WTC11 (cell line): ENCODE data around the gene RGS13. TPM values are rescaled to one million over a fixed set of nuclear protein-coding genes. Genes with fewer than 3 reads are reported as not detected.

ENCODE experiments used
- ATAC-seq: fragments of 200-7000 bp; cut with Tn5 transposase; 2 replicates; pipeline ENCODE4 v1.10.0; 2021; ENCODE audit warnings: mild to moderate bottlenecking, moderate library complexity
- CTCF ChIA-PET: fragments of 300-600 bp; sonication (Branson Sonifier 250); formaldehyde crosslinking; loops from one replicate; lab custom pipeline; 2021; ENCODE audit warnings: antibody characterized with exemption; lab: Charles Lee
- POLR2A ChIA-PET: fragments of 350-600 bp; sonication (Branson Sonifier 250); formaldehyde crosslinking; loops from one replicate; lab custom pipeline; 2021; ENCODE audit warnings: antibody characterized with exemption; lab: Charles Lee
- DNase-seq: peaks from one replicate; pipeline ENCODE4 v3.0.0; 2021; ENCODE audit warnings: low spot score
- H3K27ac Mint-ChIP-seq: 2 replicates; pipeline ENCODE4 v1.8.0; 2021; ENCODE audit warnings: mixed read lengths
- H3K27me3 Mint-ChIP-seq: 2 replicates; pipeline ENCODE4 v1.8.0; 2021; ENCODE audit warnings: low read depth, mild to moderate bottlenecking, moderate library complexity, mixed read lengths
- H3K36me3 Mint-ChIP-seq: 2 replicates; pipeline ENCODE4 v1.8.0; 2021; ENCODE audit warnings: mixed read lengths
- H3K4me1 Mint-ChIP-seq: 2 replicates; pipeline ENCODE4 v1.8.0; 2022; ENCODE audit warnings: mixed read lengths
- H3K4me3 Mint-ChIP-seq: 2 replicates; pipeline ENCODE4 v1.8.0; 2021; ENCODE audit warnings: mild to moderate bottlenecking, moderate library complexity, mixed read lengths
- H3K9me3 Mint-ChIP-seq: 2 replicates; pipeline ENCODE4 v1.8.0; 2021; ENCODE audit warnings: mixed read lengths
- FOXP1 ChIP-seq: sonication (generic); formaldehyde crosslinking; IDR thresholded peaks from 2 replicates; pipeline ENCODE4 v1.8.0; 2022; ENCODE audit warnings: missing genetic modification reagents, mild to moderate bottlenecking, moderate library complexity, borderline replicate concordance
- GABPB1 ChIP-seq: sonication (generic); formaldehyde crosslinking; IDR thresholded peaks from 2 replicates; pipeline ENCODE4 v1.8.1; 2023; ENCODE audit warnings: mild to moderate bottlenecking, missing genetic modification reagents
- HMGA2 ChIP-seq: fragments of 250-450 bp; sonication (Bioruptor Pico); IDR thresholded peaks from 2 replicates; pipeline ENCODE4 v1.4.0; 2021; ENCODE audit warnings: mild to moderate bottlenecking, moderate library complexity
- JUN ChIP-seq: sonication (generic); formaldehyde crosslinking; IDR thresholded peaks from 2 replicates; pipeline ENCODE4 v1.8.0; 2023; ENCODE audit warnings: mild to moderate bottlenecking, missing genetic modification reagents
- RELA ChIP-seq: sonication (generic); formaldehyde crosslinking; IDR thresholded peaks from 2 replicates; pipeline ENCODE4 v1.8.1; 2022; ENCODE audit warnings: missing genetic modification reagents, mild to moderate bottlenecking, borderline replicate concordance
- ZNF121 ChIP-seq: sonication (generic); formaldehyde crosslinking; IDR thresholded peaks from 2 replicates; pipeline ENCODE4 v1.8.0; 2023; ENCODE audit warnings: missing genetic modification reagents
- ZNF219 ChIP-seq: sonication (generic); formaldehyde crosslinking; IDR thresholded peaks from 2 replicates; pipeline ENCODE4 v1.8.0; 2023; ENCODE audit warnings: missing genetic modification reagents, mild to moderate bottlenecking, borderline replicate concordance
- total RNA-seq: library from RNA; stranded (reverse); gene quantifications from 3 replicates; pipeline ENCODE4 v1.2.3, GENCODE V29; 2021
- TF ChIP-seq, protein P1 (sequence below): sonication (generic); formaldehyde crosslinking; IDR thresholded peaks from 2 replicates; pipeline ENCODE4 v1.8.0; 2022; ENCODE audit warnings: missing genetic modification reagents
- TF ChIP-seq, protein P2 (sequence below): sonication (generic); formaldehyde crosslinking; conservative IDR thresholded peaks from 2 replicates; pipeline ENCODE4 v1.8.1; 2022; ENCODE audit warnings: mild to moderate bottlenecking, missing genetic modification reagents
- TF ChIP-seq, protein P3 (sequence below): sonication (generic); formaldehyde crosslinking; IDR thresholded peaks from 2 replicates; pipeline ENCODE4 v1.8.0; 2022; ENCODE audit warnings: mild to moderate bottlenecking, missing genetic modification reagents
- TF ChIP-seq, protein P4 (sequence below): sonication (generic); formaldehyde crosslinking; IDR thresholded peaks from 2 replicates; pipeline ENCODE4 v1.8.1; 2022; ENCODE audit warnings: low read depth, missing genetic modification reagents, borderline replicate concordance
- TF ChIP-seq, protein P5 (sequence below): sonication (generic); formaldehyde crosslinking; IDR thresholded peaks from 2 replicates; pipeline ENCODE4 v1.8.0; 2023; ENCODE audit warnings: missing genetic modification reagents
- TF ChIP-seq, protein P6 (sequence below): sonication (generic); formaldehyde crosslinking; IDR thresholded peaks from 2 replicates; pipeline ENCODE4 v1.8.1; 2023; ENCODE audit warnings: mild to moderate bottlenecking, missing genetic modification reagents, borderline replicate concordance
- TF ChIP-seq, protein P7 (sequence below): sonication (generic); formaldehyde crosslinking; IDR thresholded peaks from 2 replicates; pipeline ENCODE4 v1.8.0; 2022; ENCODE audit warnings: mild to moderate bottlenecking, missing genetic modification reagents

Gene RGS13
- total RNA-seq, 1 experiment from 2014 or later: not detected

DNA sequence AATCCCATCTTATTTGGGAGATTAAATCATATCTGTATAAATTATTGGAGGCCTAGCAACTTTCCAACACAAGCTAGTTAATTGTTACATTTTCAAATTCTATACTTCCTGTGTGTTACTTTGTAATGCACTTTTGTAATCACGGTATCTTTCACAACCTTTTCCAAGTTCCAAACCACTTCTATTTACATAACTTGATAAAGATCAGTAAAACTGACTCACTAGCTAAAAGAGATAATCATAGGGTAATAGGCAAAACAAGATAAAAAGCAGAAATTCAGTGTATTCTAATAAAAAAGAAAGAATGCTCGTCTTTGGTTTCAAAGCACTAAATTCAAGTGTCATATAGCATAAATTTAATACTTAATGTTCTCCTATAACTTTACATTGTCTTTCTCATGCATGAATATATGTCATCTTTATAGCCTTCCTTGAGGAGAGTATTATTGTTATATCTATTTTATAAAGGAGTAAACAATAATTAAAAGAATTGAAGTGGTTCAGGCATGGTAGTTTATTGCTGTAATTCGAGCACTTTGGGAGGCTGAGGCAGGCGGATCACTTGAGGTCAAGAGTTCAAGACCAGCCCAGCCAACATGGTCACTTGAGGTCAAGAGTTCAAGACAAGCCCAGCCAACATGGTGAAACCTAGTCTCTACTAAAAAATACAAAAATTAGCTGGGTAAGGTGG lies 66.4 kb downstream of the RGS13 start:
- no peaks in the 10 kb centered on the region for H3K27me3 Mint-ChIP-seq
- ATAC-seq (no peak), DNase-seq (no peak)
- no peaks in the 10 kb centered on the region for H3K36me3 Mint-ChIP-seq
- H3K9me3 Mint-ChIP-seq: no peaks in the 10 kb centered on the region
- no peak overlapping the region for H3K4me3 Mint-ChIP-seq
- POLR2A ChIA-PET: no interaction called here
- H3K27ac Mint-ChIP-seq: no peak overlapping the region
- TF ChIP-seq, protein P1, sequence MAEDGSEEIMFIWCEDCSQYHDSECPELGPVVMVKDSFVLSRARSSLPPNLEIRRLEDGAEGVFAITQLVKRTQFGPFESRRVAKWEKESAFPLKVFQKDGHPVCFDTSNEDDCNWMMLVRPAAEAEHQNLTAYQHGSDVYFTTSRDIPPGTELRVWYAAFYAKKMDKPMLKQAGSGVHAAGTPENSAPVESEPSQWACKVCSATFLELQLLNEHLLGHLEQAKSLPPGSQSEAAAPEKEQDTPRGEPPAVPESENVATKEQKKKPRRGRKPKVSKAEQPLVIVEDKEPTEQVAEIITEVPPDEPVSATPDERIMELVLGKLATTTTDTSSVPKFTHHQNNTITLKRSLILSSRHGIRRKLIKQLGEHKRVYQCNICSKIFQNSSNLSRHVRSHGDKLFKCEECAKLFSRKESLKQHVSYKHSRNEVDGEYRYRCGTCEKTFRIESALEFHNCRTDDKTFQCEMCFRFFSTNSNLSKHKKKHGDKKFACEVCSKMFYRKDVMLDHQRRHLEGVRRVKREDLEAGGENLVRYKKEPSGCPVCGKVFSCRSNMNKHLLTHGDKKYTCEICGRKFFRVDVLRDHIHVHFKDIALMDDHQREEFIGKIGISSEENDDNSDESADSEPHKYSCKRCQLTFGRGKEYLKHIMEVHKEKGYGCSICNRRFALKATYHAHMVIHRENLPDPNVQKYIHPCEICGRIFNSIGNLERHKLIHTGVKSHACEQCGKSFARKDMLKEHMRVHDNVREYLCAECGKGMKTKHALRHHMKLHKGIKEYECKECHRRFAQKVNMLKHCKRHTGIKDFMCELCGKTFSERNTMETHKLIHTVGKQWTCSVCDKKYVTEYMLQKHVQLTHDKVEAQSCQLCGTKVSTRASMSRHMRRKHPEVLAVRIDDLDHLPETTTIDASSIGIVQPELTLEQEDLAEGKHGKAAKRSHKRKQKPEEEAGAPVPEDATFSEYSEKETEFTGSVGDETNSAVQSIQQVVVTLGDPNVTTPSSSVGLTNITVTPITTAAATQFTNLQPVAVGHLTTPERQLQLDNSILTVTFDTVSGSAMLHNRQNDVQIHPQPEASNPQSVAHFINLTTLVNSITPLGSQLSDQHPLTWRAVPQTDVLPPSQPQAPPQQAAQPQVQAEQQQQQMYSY (CRISPR knock-in tag): no peak
- TF ChIP-seq ZNF121 (CRISPR knock-in tag) (no peak), GABPB1 (peak; percentile 34; the same call in 1 of the 2 replicates), FOXP1 (CRISPR knock-in tag) (no peak), RELA (CRISPR knock-in tag) (no peak)
- TF ChIP-seq, protein P2, sequence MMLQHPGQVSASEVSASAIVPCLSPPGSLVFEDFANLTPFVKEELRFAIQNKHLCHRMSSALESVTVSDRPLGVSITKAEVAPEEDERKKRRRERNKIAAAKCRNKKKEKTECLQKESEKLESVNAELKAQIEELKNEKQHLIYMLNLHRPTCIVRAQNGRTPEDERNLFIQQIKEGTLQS (CRISPR knock-in tag): no peak
- H3K4me1 Mint-ChIP-seq: no peaks in the 10 kb centered on the region
- CTCF ChIA-PET: no interaction called here

DNA sequence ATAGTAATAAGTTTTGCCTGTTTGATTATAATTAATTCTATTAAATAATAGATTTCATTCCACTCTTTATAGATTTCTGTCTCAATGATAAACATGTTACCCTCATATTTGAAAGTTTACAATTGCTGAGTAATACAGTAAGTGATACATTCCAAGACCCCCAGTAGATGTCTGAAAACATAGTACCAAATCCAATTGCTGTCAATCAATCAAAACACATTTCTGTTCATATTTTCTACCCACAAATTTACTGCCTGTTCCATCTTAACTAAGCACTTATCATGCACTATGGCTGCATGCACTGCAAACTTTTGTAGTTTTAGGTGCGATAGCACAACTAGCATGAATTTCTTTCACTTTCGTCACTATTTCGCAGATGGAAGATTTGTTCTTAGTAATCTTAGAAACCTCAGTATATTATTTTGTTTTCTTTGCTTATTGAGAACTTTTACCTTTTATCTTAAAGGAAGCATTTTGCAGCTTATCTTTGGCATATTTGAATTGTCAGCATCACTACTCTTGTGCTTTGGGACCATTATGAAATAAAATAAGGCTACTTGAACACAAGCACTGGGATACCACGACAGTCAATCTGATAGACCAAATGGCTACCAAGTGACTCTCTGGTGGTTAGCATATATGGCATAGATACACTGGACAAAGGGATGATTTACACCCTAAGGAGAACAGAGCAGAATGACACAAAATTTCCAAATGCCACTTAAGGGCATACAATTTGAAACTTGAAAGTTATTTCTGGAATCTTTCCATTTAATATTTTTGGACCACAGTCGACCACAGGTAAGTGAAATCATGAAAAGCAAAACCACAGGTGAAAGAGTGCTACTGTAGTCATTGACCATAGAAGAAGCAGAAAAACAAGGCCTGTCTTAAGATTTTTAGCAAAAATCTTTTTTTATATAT lies 67.6 kb downstream of the RGS13 start:
- ATAC-seq (no peak), DNase-seq (no peak)
- ChIA-PET POLR2A (no interaction called here), CTCF (no interaction called here)
- H3K27ac Mint-ChIP-seq: no peak overlapping the region
- no peak for TF ChIP-seq JUN (CRISPR knock-in tag)
- TF ChIP-seq, protein P3, sequence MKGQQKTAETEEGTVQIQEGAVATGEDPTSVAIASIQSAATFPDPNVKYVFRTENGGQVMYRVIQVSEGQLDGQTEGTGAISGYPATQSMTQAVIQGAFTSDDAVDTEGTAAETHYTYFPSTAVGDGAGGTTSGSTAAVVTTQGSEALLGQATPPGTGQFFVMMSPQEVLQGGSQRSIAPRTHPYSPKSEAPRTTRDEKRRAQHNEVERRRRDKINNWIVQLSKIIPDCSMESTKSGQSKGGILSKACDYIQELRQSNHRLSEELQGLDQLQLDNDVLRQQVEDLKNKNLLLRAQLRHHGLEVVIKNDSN: no peak
- no peaks in the 10 kb centered on the region for H3K9me3 Mint-ChIP-seq
- no peak overlapping the region for H3K4me3 Mint-ChIP-seq
- H3K4me1 Mint-ChIP-seq: no peaks in the 10 kb centered on the region
- no peaks in the 10 kb centered on the region for H3K27me3 Mint-ChIP-seq
- H3K36me3 Mint-ChIP-seq: no peaks in the 10 kb centered on the region

DNA sequence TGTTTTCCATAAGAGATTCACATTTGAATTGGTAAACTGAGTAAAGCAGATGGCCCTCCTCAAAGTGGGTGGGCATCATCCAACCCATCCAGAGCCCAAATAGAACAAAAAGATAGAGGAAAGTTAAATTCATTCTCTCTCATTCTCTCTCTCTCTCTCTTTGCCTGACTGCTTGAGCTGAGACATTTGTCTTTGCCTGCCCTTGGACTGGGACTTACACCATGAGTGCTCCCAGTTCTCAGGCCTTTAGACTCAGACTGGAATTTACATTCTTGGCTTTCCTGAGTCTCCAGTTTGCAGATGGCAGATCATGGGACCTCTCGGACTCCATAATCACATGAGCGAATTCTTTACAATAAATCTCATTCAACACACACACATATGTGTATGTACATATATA lies 69.6 kb downstream of the RGS13 start:
- TF ChIP-seq, protein P4, sequence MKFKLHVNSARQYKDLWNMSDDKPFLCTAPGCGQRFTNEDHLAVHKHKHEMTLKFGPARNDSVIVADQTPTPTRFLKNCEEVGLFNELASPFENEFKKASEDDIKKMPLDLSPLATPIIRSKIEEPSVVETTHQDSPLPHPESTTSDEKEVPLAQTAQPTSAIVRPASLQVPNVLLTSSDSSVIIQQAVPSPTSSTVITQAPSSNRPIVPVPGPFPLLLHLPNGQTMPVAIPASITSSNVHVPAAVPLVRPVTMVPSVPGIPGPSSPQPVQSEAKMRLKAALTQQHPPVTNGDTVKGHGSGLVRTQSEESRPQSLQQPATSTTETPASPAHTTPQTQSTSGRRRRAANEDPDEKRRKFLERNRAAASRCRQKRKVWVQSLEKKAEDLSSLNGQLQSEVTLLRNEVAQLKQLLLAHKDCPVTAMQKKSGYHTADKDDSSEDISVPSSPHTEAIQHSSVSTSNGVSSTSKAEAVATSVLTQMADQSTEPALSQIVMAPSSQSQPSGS (CRISPR knock-in tag): no peak
- no peak for TF ChIP-seq ZNF219
- TF ChIP-seq, protein P5, sequence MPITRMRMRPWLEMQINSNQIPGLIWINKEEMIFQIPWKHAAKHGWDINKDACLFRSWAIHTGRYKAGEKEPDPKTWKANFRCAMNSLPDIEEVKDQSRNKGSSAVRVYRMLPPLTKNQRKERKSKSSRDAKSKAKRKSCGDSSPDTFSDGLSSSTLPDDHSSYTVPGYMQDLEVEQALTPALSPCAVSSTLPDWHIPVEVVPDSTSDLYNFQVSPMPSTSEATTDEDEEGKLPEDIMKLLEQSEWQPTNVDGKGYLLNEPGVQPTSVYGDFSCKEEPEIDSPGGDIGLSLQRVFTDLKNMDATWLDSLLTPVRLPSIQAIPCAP (CRISPR knock-in tag): no peak
- TF ChIP-seq, protein P6, sequence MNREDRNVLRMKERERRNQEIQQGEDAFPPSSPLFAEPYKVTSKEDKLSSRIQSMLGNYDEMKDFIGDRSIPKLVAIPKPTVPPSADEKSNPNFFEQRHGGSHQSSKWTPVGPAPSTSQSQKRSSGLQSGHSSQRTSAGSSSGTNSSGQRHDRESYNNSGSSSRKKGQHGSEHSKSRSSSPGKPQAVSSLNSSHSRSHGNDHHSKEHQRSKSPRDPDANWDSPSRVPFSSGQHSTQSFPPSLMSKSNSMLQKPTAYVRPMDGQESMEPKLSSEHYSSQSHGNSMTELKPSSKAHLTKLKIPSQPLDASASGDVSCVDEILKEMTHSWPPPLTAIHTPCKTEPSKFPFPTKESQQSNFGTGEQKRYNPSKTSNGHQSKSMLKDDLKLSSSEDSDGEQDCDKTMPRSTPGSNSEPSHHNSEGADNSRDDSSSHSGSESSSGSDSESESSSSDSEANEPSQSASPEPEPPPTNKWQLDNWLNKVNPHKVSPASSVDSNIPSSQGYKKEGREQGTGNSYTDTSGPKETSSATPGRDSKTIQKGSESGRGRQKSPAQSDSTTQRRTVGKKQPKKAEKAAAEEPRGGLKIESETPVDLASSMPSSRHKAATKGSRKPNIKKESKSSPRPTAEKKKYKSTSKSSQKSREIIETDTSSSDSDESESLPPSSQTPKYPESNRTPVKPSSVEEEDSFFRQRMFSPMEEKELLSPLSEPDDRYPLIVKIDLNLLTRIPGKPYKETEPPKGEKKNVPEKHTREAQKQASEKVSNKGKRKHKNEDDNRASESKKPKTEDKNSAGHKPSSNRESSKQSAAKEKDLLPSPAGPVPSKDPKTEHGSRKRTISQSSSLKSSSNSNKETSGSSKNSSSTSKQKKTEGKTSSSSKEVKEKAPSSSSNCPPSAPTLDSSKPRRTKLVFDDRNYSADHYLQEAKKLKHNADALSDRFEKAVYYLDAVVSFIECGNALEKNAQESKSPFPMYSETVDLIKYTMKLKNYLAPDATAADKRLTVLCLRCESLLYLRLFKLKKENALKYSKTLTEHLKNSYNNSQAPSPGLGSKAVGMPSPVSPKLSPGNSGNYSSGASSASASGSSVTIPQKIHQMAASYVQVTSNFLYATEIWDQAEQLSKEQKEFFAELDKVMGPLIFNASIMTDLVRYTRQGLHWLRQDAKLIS (CRISPR knock-in tag): no peak
- TF ChIP-seq, protein P7, sequence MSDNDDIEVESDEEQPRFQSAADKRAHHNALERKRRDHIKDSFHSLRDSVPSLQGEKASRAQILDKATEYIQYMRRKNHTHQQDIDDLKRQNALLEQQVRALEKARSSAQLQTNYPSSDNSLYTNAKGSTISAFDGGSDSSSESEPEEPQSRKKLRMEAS (CRISPR knock-in tag): no peak
- no peak for TF ChIP-seq HMGA2
- H3K27me3 Mint-ChIP-seq: no peaks in the 10 kb centered on the region
- H3K27ac Mint-ChIP-seq: no peak overlapping the region
- DNase-seq (no peak), ATAC-seq (no peak)
- no peaks in the 10 kb centered on the region for H3K36me3 Mint-ChIP-seq
- ChIA-PET CTCF (no interaction called here), POLR2A (no interaction called here)
- H3K4me3 Mint-ChIP-seq: no peak overlapping the region
- no peaks in the 10 kb centered on the region for H3K4me1 Mint-ChIP-seq
- H3K9me3 Mint-ChIP-seq: no peaks in the 10 kb centered on the region
